Body of pancreas (tissue), 4 donors: ENCODE measurements around the gene ABCG2.

Experiments used
- POLR2A ChIP-seq, 3 donors: fragments of 450-650 bp; IDR thresholded peaks; one replicate each; pipeline ENCODE4 v1.6.1; 2016; ENCODE audit warnings: antibody characterized with exemption in 3 of 3, mild to moderate bottlenecking in 2 of 3
- TF ChIP-seq, protein P1 (sequence below), 7 experiments: fragments of 450-650 bp in 4 of 7; fragments of 200-600 bp in 3 of 7; sonication (generic) in 3 of 7; IDR thresholded peaks; one replicate each; pipeline ENCODE4 v1.5.1; 2016 to 2019; ENCODE audit warnings: antibody characterized with exemption in 7 of 7

DNA sequence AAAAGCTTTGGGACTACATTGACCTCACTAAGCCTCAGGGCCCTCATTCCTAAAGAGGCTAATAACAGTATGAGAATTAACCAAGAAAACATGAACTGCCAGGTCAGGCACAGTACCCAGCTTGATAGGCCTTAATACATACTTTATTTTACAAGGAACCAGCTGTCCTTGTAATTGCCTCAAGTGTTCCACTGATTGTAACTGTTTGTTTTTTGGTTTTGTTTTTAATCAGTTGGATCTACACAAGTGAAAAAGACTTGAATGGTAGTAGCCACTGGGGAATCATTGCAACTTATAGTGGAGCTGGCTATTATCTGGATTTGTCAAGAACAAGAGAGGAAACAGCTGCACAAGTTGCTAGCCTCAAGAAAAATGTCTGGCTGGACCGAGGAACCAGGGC, 115.4 kb downstream of the ABCG2 start:
- TF ChIP-seq, protein P1, sequence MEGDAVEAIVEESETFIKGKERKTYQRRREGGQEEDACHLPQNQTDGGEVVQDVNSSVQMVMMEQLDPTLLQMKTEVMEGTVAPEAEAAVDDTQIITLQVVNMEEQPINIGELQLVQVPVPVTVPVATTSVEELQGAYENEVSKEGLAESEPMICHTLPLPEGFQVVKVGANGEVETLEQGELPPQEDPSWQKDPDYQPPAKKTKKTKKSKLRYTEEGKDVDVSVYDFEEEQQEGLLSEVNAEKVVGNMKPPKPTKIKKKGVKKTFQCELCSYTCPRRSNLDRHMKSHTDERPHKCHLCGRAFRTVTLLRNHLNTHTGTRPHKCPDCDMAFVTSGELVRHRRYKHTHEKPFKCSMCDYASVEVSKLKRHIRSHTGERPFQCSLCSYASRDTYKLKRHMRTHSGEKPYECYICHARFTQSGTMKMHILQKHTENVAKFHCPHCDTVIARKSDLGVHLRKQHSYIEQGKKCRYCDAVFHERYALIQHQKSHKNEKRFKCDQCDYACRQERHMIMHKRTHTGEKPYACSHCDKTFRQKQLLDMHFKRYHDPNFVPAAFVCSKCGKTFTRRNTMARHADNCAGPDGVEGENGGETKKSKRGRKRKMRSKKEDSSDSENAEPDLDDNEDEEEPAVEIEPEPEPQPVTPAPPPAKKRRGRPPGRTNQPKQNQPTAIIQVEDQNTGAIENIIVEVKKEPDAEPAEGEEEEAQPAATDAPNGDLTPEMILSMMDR (IDR thresholded peaks at IDR 0.05) = no peak
- no peak for TF ChIP-seq POLR2A (IDR thresholded peaks at IDR 0.05)
